OCI-LY1 (cell line): Measurements from ENCODE around the gene CDH6.

Experiments used
- EZH2 ChIP-seq: fragments of 200-600 bp; sonication (generic), shearing (Covaris generic); IDR thresholded peaks from 2 replicates; pipeline ENCODE4 v1.8.0; 2017; ENCODE audit warnings: borderline replicate concordance, mixed run types, mild to moderate bottlenecking, antibody characterized with exemption, low read length, moderate library complexity, mixed read lengths
- TF ChIP-seq, protein P1 (sequence below): fragments of 200-600 bp; sonication (generic), shearing (Covaris generic); IDR thresholded peaks from 2 replicates; pipeline ENCODE4 v1.5.1; 2017; ENCODE audit warnings: mild to moderate bottlenecking, antibody characterized with exemption, low read length, moderate library complexity, mixed read lengths

DNA sequence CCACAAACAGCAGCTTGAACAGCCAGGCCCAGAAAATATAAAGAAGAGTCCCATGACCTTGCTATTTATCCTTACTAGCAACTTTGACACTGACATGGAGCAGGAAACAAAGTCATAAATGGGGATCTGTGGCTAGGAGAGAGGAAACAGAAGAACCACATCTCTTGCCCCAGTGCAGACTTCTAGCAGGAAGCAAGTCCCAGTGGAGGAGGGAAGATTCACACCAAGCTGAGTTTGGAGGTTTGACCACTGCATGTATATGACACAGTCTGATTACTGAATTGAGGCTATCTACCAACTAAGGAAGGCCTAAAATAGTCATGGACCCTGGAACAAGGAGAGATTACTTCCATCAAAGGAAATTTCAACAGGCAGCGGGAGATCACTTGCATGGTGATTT, 51.4 kb downstream of the CDH6 start:
- TF ChIP-seq, protein P1, sequence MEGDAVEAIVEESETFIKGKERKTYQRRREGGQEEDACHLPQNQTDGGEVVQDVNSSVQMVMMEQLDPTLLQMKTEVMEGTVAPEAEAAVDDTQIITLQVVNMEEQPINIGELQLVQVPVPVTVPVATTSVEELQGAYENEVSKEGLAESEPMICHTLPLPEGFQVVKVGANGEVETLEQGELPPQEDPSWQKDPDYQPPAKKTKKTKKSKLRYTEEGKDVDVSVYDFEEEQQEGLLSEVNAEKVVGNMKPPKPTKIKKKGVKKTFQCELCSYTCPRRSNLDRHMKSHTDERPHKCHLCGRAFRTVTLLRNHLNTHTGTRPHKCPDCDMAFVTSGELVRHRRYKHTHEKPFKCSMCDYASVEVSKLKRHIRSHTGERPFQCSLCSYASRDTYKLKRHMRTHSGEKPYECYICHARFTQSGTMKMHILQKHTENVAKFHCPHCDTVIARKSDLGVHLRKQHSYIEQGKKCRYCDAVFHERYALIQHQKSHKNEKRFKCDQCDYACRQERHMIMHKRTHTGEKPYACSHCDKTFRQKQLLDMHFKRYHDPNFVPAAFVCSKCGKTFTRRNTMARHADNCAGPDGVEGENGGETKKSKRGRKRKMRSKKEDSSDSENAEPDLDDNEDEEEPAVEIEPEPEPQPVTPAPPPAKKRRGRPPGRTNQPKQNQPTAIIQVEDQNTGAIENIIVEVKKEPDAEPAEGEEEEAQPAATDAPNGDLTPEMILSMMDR: no peak
- no peak for TF ChIP-seq EZH2
